A673 (cell line): ENCODE results near the gene BLID. TPM values are rescaled to one million over a fixed set of nuclear protein-coding genes. Genes with fewer than 3 reads are reported as not detected.

Source experiments
- BruUV-seq: library from RNA; stranded (reverse); fragments of 400-500 nt; replicated peaks from 2 replicates; lab custom pipeline; 2021; lab: Mats Ljungman, UMichigan
- CTCF ChIA-PET: fragments of 300-600 bp; sonication (Branson Sonifier 250); formaldehyde crosslinking; loops from one replicate; lab custom pipeline; 2022; ENCODE audit warnings: antibody characterized with exemption; lab: Charles Lee
- POLR2A ChIA-PET: fragments of 300-600 bp; sonication (Branson Sonifier 250); formaldehyde crosslinking; loops from one replicate; lab custom pipeline; 2022; ENCODE audit warnings: antibody characterized with exemption; ENCODE audit not compliant: low non-redundant PET; lab: Charles Lee
- DNase-seq: peaks from one replicate; pipeline ENCODE4 v3.0.0-alpha.2; 2015; ENCODE audit warnings: low spot score
- H3K27ac ChIP-seq: fragments of 200-600 bp; sonication (generic); 2 replicates; pipeline ENCODE4 v1.5.1; 2016; ENCODE audit warnings: mixed run types, low read depth, mild to moderate bottlenecking, mixed read lengths, antibody characterized with exemption, low read length; ENCODE audit not compliant: poor library complexity, severe bottlenecking
- H3K27me3 ChIP-seq: fragments of 200-600 bp; sonication (generic); replicated peaks from 2 replicates; pipeline ENCODE4 v1.6.1; 2017; ENCODE audit warnings: mixed run types, low read depth, mild to moderate bottlenecking, mixed read lengths, antibody characterized with exemption, low read length; ENCODE audit not compliant: insufficient read depth, poor library complexity
- H3K36me3 ChIP-seq: fragments of 200-600 bp; sonication (generic); 2 replicates; pipeline ENCODE4 v1.6.1; 2016; ENCODE audit warnings: mixed run types, mild to moderate bottlenecking, mixed read lengths, antibody characterized with exemption, low read length; ENCODE audit not compliant: insufficient read depth, poor library complexity, severe bottlenecking
- H3K4me1 ChIP-seq: fragments of 200-600 bp; sonication (generic); 2 replicates; pipeline ENCODE4 v1.6.1; 2017; ENCODE audit warnings: mixed run types, mild to moderate bottlenecking, mixed read lengths, antibody characterized with exemption, low read length; ENCODE audit not compliant: insufficient read depth, poor library complexity, severe bottlenecking
- H3K4me3 ChIP-seq: fragments of 200-600 bp; sonication (generic); 2 replicates; pipeline ENCODE4 v1.5.1; 2016; ENCODE audit warnings: low read depth, mixed run types, mild to moderate bottlenecking, mixed read lengths, low read length; ENCODE audit not compliant: poor library complexity, severe bottlenecking
- H3K9me3 ChIP-seq: fragments of 200-600 bp; sonication (generic); 2 replicates; pipeline ENCODE4 v1.6.1; 2016; ENCODE audit warnings: mixed run types, low read depth, mild to moderate bottlenecking, mixed read lengths, antibody characterized with exemption, low read length; ENCODE audit not compliant: poor library complexity, severe bottlenecking
- CTCF ChIP-seq: fragments of 300-800, 200-600 bp; sonication (generic); conservative IDR thresholded peaks from 2 replicates; pipeline ENCODE4 v1.5.1; 2017; ENCODE audit warnings: low read depth, mild to moderate bottlenecking, antibody characterized with exemption, low read length, moderate library complexity, mixed read lengths
- EZH2 ChIP-seq: fragments of 200-600 bp; sonication (generic); IDR thresholded peaks from 2 replicates; pipeline ENCODE4 v1.6.1; 2017; ENCODE audit warnings: borderline replicate concordance, low read depth, mild to moderate bottlenecking, mixed read lengths, antibody characterized with exemption, low read length; ENCODE audit not compliant: poor library complexity, severe bottlenecking
- intact Hi-C: fragments of 100-400 bp; cut with micrococcal nuclease; formaldehyde crosslinking; loops from one replicate; pipeline ENCODE4 v1.10.0; 2022; ENCODE audit not compliant: unreplicated experiment
- total RNA-seq: library from RNA; stranded (reverse); gene quantifications from 2 replicates; pipeline ENCODE4 v1.2.3, GENCODE V29; 2021

BLID gene
- total RNA-seq, 1 experiment from 2014 or later, result 0.82 TPM

GRCh38 chr11:122139595-122139866 lies 23.5 kb upstream of the BLID start:
- H3K4me3 ChIP-seq, result no peak overlapping the region
- no peaks in the 10 kb centered on the region for H3K27me3 ChIP-seq
- peak overlapping the region; percentile 36 for H3K27ac ChIP-seq
- no peaks in the 10 kb centered on the region for H3K36me3 ChIP-seq
- no peak for DNase-seq
- no TSS peak for BruUV-seq
- ChIA-PET POLR2A (no interaction called here), CTCF (no interaction called here)
- intact Hi-C loops, result no loop called here
- TF ChIP-seq EZH2 (no peak), CTCF (no peak)
- peaks cover 52% of the 10 kb centered on the region for H3K4me1 ChIP-seq
- no peaks in the 10 kb centered on the region for H3K9me3 ChIP-seq

- TF ChIP-seq CTCF (no peak), EZH2 (no peak)
- peak; percentile 27 for DNase-seq
- no peaks in the 10 kb centered on the region for H3K27me3 ChIP-seq
- ChIA-PET POLR2A (no interaction called here), CTCF (interaction anchor here (0.7 kb wide), 1 partner anchor 114 kb away, joined by 3 read pairs; no protein-coding TSS in a partner anchor)
- H3K4me1 ChIP-seq, result peaks cover 52% of the 10 kb centered on the region
- peak overlapping the region; percentile 36 for H3K27ac ChIP-seq
- H3K36me3 ChIP-seq, result no peaks in the 10 kb centered on the region
- H3K9me3 ChIP-seq, result no peaks in the 10 kb centered on the region
- BruUV-seq, result no TSS peak
- H3K4me3 ChIP-seq, result no peak overlapping the region
- intact Hi-C loops, result no loop called here
These were observed 23.0 kb upstream of the BLID start for GRCh38 chr11:122138744-122139594.

GRCh38 chr11:122137078-122137793 lies 21.2 kb upstream of the BLID start:
- Histone ChIP-seq H3K36me3 (no peaks in the 10 kb centered on the region), H3K4me3 (peak overlapping the region; percentile 16), H3K27me3 (no peaks in the 10 kb centered on the region), H3K9me3 (no peaks in the 10 kb centered on the region), H3K27ac (peak overlapping the region; percentile 81), H3K4me1 (peaks cover 55% of the 10 kb centered on the region)
- intact Hi-C loops, result no loop called here
- CTCF ChIA-PET, result interaction anchor here (1.0 kb wide), 1 partner anchor 29 kb away, joined by 6 read pairs; no protein-coding TSS in a partner anchor
- TF ChIP-seq EZH2, result no peak
- no peak for TF ChIP-seq CTCF
- no TSS peak for BruUV-seq
- POLR2A ChIA-PET, result no interaction called here
- peak; percentile 91 for DNase-seq
